HG03442 (cell line): Measurements from ENCODE around the gene ABCG1.
"Not testable (repeated sequence)": the region's sequence is repeated elsewhere in the genome, so short reads cannot be mapped to it uniquely, and the experiment has no call there.

Experiments used
- ATAC-seq: cut with Tn5 transposase; IDR thresholded peaks from one replicate; pipeline ENCODE4 v1.9.1; 2021; ENCODE audit warnings: mild to moderate bottlenecking, moderate library complexity; ENCODE audit not compliant: unreplicated experiment

The ABCG1 gene

DNA sequence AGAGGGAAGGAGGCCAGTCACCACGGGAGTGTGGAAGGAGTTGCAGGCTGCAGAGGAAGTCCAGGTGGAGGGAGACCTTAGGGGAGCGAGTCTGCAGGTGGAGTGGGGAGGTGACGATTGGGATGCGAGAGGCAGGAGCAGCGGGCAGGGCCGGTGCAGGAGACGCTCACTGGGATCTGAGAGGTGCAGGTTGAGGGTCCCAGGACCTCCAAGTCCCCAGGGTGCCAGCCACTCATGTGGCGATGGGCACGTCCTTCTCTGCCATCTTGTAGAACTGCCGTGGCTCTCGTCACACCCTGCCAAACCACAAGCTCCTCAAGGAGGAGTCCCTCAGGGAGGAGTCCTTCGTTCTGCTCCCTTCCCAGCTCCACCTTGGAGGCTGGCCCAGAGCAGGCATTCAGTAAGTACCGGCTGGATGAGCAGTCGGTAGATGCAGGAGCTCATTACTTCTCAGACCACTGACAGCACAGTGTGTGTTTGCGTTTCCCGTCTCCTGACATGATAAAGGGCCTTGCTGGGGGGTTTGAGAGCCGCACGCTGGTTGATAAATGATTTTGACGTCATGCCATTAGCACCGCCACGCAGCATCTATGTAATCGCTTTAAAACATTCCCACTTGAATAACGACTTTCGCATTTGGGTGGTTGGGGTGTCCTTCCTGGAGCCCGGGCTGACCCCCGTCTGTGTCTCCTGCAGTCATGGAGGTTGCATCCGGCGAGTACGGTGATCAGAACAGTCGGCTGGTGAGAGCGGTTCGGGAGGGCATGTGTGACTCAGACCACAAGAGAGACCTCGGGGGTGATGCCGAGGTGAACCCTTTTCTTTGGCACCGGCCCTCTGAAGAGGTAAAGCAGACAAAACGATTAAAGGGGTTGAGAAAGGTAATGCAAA lies 68.5 kb downstream of the ABCG1 start:
- no peak for ATAC-seq

DNA sequence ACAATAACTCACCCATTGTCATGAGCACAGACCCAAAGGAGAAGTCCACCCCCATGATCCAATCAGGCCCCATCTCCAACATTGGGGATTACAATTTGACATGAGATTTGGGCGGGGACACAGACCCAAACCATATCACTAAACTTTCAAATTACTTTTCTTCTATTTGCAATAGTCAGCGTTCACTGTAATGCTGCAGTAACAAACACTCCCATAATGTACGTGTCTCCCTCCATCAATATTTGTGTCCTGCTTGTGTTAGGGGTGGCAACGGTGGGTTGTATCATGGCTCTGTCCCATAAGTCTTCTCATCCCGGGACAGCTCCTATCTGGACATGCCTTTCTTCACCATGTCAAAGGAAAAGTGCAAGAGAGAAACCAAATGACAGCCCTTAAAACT lies 70.0 kb downstream of the ABCG1 start:
- no peak for ATAC-seq

DNA sequence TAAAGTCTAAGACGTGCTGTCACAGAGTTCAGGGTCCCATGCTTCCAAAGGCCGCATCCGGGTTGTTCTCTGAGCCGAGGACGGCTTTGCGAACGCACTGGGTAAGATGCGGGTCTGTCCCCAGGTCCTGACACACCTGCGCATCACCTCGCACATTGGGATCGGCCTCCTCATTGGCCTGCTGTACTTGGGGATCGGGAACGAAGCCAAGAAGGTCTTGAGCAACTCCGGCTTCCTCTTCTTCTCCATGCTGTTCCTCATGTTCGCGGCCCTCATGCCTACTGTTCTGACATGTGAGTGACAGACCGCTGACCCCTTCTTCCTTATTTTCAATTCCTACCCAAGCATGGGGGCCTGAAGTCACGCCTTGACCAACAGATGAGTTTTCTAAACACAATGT lies 71.0 kb downstream of the ABCG1 start:
- no peak for ATAC-seq

DNA sequence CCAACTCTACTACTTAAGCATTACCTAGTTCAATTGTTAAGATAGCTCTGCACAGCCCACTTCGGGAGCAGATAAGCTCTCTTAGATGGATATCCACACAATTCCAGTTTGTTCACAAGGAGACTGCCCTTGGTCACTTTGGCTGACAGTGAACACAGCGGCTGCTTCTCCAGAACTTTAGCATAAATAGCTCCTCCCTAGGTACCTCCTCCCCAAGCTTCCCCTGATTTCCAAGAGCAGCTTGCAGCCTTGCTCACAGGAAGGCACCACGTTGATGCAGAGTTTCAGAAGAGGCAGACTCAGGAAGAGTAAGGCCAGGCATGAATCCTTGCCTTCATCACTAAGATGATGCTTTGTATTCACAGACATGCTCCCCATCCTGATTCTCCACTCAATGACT lies 71.6 kb downstream of the ABCG1 start:
- no peak for ATAC-seq

DNA sequence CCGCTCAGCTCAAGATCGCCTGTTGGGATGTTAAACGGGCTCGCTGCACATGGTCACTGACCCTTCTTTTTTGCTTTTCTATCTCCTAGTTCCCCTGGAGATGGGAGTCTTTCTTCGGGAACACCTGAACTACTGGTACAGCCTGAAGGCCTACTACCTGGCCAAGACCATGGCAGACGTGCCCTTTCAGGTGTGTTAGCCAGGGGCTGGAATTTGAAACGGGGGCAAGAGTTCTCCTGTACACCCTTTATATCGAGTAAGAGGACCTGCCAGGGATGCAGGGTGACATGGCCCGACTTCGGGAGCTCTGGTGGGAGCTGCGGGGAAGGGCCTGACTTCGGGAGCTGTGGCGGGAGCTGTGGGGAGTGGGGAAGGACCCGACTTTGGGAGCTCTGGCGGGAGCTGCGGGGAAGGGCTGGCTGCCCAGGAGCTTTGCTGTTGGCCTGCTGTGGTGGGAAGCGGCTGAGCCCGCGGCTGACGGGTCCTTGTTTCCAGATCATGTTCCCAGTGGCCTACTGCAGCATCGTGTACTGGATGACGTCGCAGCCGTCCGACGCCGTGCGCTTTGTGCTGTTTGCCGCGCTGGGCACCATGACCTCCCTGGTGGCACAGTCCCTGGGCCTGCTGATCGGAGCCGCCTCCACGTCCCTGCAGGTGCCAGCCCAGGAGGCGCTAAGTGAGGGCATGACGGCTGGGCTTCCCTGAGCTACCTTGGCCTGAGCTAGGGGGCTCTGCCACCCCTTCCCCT lies 72.2 kb downstream of the ABCG1 start:
- no peak for ATAC-seq

DNA sequence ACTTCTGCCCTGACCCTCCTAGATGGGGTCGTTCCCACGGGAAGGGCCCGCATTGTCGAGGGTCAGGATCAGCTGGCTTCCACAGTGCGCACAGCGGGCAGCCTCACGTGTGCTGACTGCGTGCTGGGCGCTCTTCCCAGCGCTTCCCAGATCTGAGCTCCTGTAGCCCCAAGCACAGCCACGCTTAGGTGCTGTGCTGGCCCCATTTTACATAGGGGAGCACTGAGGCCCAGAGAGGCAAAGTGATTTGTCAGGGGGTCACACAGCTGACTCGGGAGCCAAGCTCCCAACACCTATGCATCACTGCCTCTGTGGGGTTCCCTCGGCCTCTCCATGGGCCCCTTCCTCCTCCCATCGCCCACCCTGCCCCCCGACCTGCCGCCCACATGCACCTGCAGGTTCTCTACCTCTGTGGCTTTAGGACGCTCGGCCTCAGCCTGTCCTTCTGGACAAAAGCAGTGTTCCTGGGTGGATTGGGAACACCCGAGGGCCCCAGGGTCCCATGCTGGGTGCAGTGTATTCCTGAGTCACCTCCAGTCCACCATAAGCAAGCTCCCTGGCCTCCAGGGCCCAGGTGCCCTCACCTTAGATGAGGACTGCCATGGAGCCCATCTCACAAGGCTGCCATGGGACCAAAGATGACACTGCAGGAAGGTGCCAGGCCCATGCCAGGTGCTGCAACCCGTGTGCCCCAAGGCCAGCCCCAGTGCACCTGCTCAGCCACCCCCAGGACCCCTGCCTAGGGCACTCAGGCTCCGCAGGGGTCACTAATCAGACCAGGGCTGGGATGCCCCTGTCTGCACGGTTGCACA lies 73.0 kb downstream of the ABCG1 start:
- no peak for ATAC-seq

GRCh38 chr21:42292563-42293142 lies 73.7 kb downstream of the ABCG1 start:
- ATAC-seq = not testable (repeated sequence)

- ATAC-seq = no peak
Measured at GRCh38 chr21:42293649-42294272, 74.8 kb downstream of the ABCG1 start.

- no peak for ATAC-seq
Measured at GRCh38 chr21:42294273-42294880, 75.4 kb downstream of the ABCG1 start.

DNA sequence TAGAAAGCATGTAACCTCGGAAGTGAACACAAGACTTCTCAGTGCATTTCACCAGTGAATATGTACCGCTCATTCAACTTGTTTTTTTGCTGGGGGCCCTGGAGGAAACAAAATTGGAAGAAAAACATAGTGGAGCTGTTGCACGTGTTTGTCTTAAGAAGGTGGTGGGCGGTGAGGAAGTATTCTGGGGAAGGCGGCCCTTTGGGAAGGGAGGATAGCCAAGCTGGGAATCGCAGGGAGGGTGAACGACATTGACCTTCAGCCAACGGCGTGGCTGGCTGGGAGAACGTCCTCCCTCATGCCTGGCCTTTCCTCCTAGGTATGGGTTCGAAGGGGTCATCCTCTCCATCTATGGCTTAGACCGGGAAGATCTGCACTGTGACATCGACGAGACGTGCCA lies 76.9 kb downstream of the ABCG1 start:
- ATAC-seq = no peak

DNA sequence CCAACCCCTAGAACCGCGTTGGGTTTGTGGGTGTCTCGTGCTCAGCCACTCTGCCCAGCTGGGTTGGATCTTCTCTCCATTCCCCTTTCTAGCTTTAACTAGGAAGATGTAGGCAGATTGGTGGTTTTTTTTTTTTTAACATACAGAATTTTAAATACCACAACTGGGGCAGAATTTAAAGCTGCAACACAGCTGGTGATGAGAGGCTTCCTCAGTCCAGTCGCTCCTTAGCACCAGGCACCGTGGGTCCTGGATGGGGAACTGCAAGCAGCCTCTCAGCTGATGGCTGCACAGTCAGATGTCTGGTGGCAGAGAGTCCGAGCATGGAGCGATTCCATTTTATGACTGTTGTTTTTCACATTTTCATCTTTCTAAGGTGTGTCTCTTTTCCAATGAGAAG lies 77.6 kb downstream of the ABCG1 start:
- no peak for ATAC-seq

DNA sequence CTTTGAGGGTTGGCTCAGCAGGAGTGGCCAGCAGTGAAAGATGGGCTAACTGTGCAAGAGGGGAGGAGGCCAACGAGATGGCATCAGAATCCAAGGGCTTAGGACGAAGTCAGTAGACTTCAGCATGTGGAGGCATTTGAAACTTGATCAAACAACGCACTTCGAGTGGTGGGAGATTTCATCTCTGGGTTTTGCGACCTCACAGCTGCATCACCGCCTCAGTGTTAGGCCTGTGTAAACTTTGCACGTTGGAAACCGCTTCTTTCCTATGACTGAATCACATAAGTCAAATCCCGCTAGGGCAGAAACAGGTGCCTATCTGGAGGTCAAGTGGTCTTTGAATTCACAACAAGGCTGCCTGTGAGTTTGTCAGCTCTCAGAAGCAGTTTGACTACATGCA lies 78.4 kb downstream of the ABCG1 start:
- ATAC-seq = no peak

DNA sequence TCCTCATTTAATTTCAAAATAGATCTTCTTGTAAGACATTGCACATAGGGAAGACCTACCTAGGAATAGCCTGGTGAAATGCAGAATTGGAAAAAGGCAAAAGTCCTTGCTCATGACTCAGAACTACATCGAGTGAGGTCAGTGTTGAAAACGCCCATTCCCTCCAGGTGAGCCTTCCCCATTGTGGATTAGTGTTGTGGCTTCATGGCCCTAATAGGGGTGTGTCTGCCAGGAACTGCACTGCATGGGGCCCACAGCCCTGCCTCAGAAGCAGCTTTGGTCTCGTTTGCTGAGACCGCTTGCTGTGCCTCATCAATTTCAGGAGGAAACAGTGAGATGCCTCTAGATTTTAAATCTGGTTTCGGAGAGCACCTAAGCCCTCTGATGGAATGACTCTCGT lies 79.3 kb downstream of the ABCG1 start:
- ATAC-seq = no peak

DNA sequence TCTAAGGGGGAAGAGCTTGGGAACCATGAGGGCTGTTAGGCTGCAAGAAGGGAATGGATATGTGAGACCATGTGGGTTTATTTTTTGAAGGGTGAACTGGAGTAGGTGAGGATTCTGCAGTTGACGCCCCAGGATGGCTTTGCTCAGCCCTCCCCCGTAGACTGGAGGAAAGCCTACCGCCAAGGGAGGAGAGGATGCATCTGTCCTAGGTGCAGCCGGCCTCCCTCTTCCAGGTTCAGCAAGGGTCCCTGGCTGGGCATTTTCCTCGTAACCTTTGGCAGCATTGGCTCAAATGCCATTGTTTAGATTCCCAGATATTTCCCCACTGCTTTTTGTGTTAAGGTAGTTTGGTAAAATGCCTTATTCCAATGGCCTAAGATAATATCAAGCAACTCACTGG lies 79.7 kb downstream of the ABCG1 start:
- no peak for ATAC-seq

DNA sequence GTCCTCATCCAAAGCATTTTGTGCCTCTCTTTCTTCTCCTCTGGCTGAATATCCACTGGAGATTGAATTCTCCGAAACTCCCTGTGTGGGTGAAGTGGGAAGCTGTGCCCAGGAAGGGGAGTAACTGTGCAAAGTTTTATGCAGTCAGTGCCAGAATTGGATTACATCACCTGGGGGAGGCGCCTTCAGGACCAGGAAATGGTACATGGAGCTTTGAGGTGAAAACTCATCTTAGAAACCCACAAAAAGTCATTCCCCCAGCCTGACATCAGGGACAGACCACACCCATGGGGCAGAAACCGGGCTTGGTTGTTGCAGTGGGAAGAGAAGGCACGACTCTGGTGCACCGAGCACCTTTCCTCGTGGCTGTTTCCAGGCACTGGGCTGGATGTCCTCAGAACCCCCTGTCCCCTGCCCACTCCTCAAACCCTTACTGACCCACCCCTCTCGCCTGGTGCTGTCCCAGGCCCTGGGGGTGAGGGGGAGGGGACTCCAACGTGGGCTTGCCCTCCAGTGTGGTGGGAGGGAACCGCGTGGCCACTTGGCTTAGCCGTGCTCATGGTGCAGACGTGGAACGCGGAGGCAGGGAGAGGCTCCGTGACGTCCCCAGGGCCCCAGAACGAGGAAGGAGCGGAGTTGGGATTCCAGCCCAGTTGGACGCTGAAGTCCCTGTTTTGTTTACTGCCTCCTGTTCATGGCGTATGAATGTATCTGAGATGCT lies 80.5 kb downstream of the ABCG1 start:
- no peak for ATAC-seq

- ATAC-seq = no peak
Measured at GRCh38 chr21:42300045-42300583, 81.2 kb downstream of the ABCG1 start.

DNA sequence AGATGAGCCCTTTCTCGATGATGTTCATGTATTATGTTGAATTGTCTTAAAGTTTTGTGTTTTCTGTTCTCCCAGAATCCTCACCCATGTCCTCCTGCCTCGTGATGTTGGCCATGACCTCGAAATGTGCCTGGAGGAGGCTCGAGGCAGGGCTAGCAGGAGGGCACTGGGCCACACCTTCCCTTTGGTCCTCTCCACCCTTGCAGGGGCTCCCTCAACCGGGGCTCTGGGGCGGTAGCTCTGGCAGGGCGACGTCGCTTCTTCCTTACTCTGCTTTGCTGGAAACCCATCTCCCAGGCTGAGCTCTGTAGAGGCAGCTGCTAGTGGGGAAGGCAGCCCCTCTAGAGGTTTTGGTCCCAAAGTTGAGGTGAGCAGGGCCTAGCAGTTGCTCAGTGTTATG lies 82.0 kb downstream of the ABCG1 start:
- no peak for ATAC-seq

DNA sequence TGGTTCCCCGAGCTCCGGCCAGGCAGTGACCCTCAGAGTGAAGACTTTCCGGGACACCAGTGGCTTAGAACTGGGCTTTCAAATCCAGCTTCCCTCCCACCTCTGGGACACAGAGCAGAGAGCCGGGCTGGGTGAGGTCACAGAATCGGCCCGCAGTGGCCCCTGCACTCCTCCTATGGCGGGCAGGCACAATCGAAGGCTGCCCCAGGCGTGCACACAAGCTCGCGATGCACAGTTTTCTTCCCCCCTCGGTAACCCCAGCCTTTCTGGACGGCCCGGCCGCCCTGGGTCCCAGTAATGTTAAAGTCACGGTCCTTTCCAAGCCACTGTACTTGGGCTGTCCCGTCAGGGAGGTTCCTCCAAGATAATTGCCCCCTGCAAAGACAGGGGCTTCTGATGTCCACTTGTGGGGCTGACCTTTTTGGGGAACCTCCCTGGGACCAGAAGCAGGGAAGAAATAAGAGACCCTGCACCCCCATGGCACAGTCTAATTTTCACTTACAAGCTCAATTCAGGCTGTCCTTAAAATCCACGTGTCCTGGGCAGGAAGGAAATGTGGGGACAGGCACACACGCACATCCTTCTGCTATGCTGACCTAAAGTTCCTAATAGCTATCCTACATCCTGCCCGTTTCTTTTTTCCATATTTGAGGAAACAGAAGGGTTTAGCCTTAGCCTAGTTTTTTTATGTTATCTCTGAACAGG lies 82.6 kb downstream of the ABCG1 start:
- no peak for ATAC-seq
